Measurements from ENCODE around the gene UST. TPM values are rescaled to one million over a fixed set of nuclear protein-coding genes. Genes with fewer than 3 reads are reported as not detected.

The UST gene
- total RNA-seq, 1 experiment from 2014 or later = 3.9 TPM

DNA sequence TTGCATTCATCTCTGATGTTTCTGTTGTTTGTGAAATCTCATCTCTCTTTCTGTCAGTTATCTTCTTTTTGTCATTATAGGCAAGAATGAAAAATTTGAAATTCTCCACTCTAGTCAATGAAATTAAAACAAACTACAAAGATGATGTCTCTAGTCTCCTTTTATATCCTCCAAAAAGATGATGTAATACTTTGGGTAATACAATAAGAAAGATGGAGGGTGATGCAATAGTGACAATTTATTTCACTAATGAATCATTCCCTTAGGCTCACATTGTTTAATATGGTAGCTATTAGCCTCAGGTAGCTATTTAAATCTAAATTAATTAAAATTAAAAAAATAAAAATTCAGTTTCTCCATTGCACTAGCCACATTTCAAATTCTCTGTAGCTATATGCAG lies 145.4 kb downstream of the UST start:
- no peaks in the 10 kb centered on the region for H3K27me3 ChIP-seq (ENCODE audit: low read length)
- CTCF ChIA-PET = no interaction called here
- no peaks in the 10 kb centered on the region for H3K9me2 ChIP-seq (replicated peaks; ENCODE audit: low read length)
- no peaks in the 10 kb centered on the region for H3K9me3 ChIP-seq (ENCODE audit: low read length)
- TF ChIP-seq CTCF (conservative IDR thresholded peaks at IDR 0.05; ENCODE audit: low read depth, low read length) (no peak), EZH2 (IDR thresholded peaks at IDR 0.05; ENCODE audit: low read length, unreplicated experiment) (no peak)
- no peak for ATAC-seq
- H2AFZ ChIP-seq (ENCODE audit: low read length) = no peak overlapping the region
- no peak overlapping the region for H3K9ac ChIP-seq (ENCODE audit: low read length)
- H3K4me3 ChIP-seq (ENCODE audit: low read length) = no peak overlapping the region
- no peaks in the 10 kb centered on the region for H3K79me2 ChIP-seq (ENCODE audit: low read length)
- POLR2A ChIA-PET (ENCODE audit: unreplicated experiment) = no interaction called here
- H3K27ac ChIP-seq (ENCODE audit: low read length) = no peak overlapping the region
- intact Hi-C loops (cut with micrococcal nuclease) = no loop called here
- H3F3A ChIP-seq (ENCODE audit: low read length, unreplicated experiment) = no peaks in the 10 kb centered on the region
- no peak overlapping the region for H3K4me2 ChIP-seq (ENCODE audit: low read length)
- BruUV-seq (replicated peaks) = no TSS peak
- H3K36me3 ChIP-seq (ENCODE audit: low read depth, low read length) = no peaks in the 10 kb centered on the region
- H4K20me1 ChIP-seq (ENCODE audit: low read length) = no peaks in the 10 kb centered on the region
- DNase-seq = no peak
- H3K4me1 ChIP-seq (ENCODE audit: insufficient read depth, low read length) = no peaks in the 10 kb centered on the region

DNA sequence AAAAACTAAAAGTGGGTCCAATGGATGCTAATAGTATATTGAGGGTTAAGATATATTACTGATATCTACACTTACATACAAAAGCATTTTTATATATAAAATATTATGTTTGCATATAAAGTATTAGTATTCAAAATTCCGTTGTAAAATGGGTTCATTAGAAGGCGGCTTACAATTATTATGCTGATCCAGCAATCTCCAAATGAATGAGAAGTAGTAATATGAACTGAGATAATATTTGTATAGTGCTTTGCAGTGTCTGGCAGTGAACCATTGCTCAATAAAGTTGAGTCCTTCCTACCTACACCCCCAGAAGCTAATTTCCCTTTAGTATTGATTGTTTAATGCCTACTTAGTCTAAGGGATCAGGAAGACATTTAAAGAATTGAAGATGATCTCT lies 146.2 kb downstream of the UST start:
- H3K4me3 ChIP-seq (ENCODE audit: low read length) = no peak overlapping the region
- H3K9me2 ChIP-seq (replicated peaks; ENCODE audit: low read length) = no peaks in the 10 kb centered on the region
- no peaks in the 10 kb centered on the region for H4K20me1 ChIP-seq (ENCODE audit: low read length)
- no peak overlapping the region for H2AFZ ChIP-seq (ENCODE audit: low read length)
- TF ChIP-seq EZH2phosphoT487 (IDR thresholded peaks at IDR 0.05; ENCODE audit: borderline replicate concordance, low read length) (no peak), CTCF (conservative IDR thresholded peaks at IDR 0.05; ENCODE audit: low read depth, low read length) (no peak), EZH2 (IDR thresholded peaks at IDR 0.05; ENCODE audit: low read length, unreplicated experiment) (no peak)
- no peaks in the 10 kb centered on the region for H3K27me3 ChIP-seq (ENCODE audit: low read length)
- DNase-seq (no peak), ATAC-seq (no peak)
- no peaks in the 10 kb centered on the region for H3K9me3 ChIP-seq (ENCODE audit: low read length)
- H3K79me2 ChIP-seq (ENCODE audit: low read length) = no peaks in the 10 kb centered on the region
- H3K36me3 ChIP-seq (ENCODE audit: low read depth, low read length) = no peaks in the 10 kb centered on the region
- no peaks in the 10 kb centered on the region for H3K4me1 ChIP-seq (ENCODE audit: insufficient read depth, low read length)
- intact Hi-C loops (cut with micrococcal nuclease) = no loop called here
- no TSS peak for BruUV-seq (replicated peaks)
- H3K9ac ChIP-seq (ENCODE audit: low read length) = no peak overlapping the region
- no peak overlapping the region for H3K27ac ChIP-seq (ENCODE audit: low read length)
- CTCF ChIA-PET = no interaction called here
- H3K4me2 ChIP-seq (ENCODE audit: low read length) = no peak overlapping the region
- no peaks in the 10 kb centered on the region for H3F3A ChIP-seq (ENCODE audit: low read length, unreplicated experiment)
- POLR2A ChIA-PET (ENCODE audit: unreplicated experiment) = no interaction called here

- ChIA-PET POLR2A (ENCODE audit: unreplicated experiment) (no interaction called here), CTCF (no interaction called here)
- no peaks in the 10 kb centered on the region for H3K4me1 ChIP-seq (ENCODE audit: insufficient read depth, low read length)
- H3K4me2 ChIP-seq (ENCODE audit: low read length) = no peak overlapping the region
- H3K9ac ChIP-seq (ENCODE audit: low read length) = no peak overlapping the region
- H3K9me2 ChIP-seq (replicated peaks; ENCODE audit: low read length) = no peaks in the 10 kb centered on the region
- H3K9me3 ChIP-seq (ENCODE audit: low read length) = no peaks in the 10 kb centered on the region
- H2AFZ ChIP-seq (ENCODE audit: low read length) = no peak overlapping the region
- no peak for ATAC-seq
- H3F3A ChIP-seq (ENCODE audit: low read length, unreplicated experiment) = no peaks in the 10 kb centered on the region
- no TSS peak for BruUV-seq (replicated peaks)
- H4K20me1 ChIP-seq (ENCODE audit: low read length) = no peaks in the 10 kb centered on the region
- intact Hi-C loops (cut with micrococcal nuclease) = no loop called here
- DNase-seq = no peak
- H3K79me2 ChIP-seq (ENCODE audit: low read length) = no peaks in the 10 kb centered on the region
- H3K27me3 ChIP-seq (ENCODE audit: low read length) = no peaks in the 10 kb centered on the region
- TF ChIP-seq CTCF (conservative IDR thresholded peaks at IDR 0.05; ENCODE audit: low read depth, low read length) (no peak), EZH2 (IDR thresholded peaks at IDR 0.05; ENCODE audit: low read length, unreplicated experiment) (no peak), EZH2phosphoT487 (IDR thresholded peaks at IDR 0.05; ENCODE audit: borderline replicate concordance, low read length) (no peak)
- H3K36me3 ChIP-seq (ENCODE audit: low read depth, low read length) = no peaks in the 10 kb centered on the region
- H3K4me3 ChIP-seq (ENCODE audit: low read length) = no peak overlapping the region
- H3K27ac ChIP-seq (ENCODE audit: low read length) = no peak overlapping the region
Measured at GRCh38 chr6:148893481-148893880, 146.7 kb downstream of the UST start.
